ENCODE data around the gene SPNS2.

The SPNS2 gene

DNA sequence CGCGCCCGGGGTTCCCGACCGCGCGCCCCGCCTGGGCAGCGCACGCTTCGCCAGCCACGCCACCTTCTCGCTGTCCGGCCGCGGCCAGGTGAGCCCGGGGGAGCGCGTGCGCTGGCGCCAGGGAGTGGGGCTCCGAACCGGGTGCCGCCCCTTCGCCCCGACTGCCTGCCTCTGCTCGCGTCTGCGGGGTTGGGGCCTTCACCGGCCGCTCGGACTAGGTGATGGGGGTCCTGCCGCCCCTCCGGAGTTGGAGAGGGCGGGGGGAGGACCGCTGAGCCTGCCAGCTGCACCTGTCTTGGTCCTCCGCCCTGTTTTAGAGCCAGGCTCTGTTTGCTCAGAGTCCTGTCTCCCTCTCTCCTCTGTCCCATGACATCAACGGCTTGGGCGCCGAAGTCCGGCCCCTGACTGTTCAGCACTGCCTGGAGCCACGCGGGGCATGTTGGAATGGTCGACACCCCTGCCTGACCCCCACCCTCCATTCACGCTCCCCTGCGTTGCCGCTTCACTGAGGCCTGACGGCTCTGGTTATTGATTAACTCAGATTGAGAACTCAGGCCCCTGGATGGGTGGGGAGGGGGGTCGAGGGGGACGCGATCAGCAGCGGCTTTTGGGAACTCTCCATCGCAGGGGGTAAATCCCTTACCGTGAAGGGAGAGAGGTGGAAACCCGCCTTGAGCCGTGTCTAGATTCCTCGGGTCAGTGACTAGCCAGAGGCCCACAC is 86.4 kb downstream of the SPNS2 start:
- in situ Hi-C loops (cut with MboI; ENCODE audit: low sequenced_read_pairs) = no loop called here
- Histone ChIP-seq H3K4me3 (peak overlapping the region; percentile 11; the same call in 1 of the 2 replicates), H3K9me3 (no peaks in the 10 kb centered on the region), H3K4me1 (no peaks in the 10 kb centered on the region; the same call in 1 of the 2 replicates), H3K27me3 (ENCODE audit: low read depth) (no peaks in the 10 kb centered on the region), H3K36me3 (replicated peaks) (no peaks in the 10 kb centered on the region)
- DNase-seq (ENCODE audit: low spot score in 2 of 2) = no peak

DNA sequence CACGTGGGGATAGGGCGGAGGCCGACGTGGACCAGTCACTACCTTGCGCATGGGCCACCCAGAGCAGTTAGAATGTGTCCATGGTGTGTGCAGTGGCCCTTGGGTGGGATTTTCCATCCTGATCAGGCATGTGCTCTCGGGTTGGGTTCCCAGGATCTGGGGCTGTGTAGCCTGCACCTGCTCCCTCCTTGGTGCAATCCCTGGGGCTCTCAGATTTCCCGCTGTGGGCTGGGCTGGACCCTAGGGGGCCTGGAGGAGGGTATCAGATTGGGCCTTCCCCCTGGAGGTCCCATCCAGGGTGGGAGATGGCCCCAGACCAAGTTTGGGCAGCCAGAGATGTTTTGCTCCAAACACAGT is 86.9 kb downstream of the SPNS2 start:
- no peaks in the 10 kb centered on the region for H3K27me3 ChIP-seq (ENCODE audit: low read depth)
- H3K36me3 ChIP-seq (replicated peaks) = no peaks in the 10 kb centered on the region
- DNase-seq (ENCODE audit: low spot score in 2 of 2) = no peak
- no peak overlapping the region for H3K4me3 ChIP-seq
- H3K4me1 ChIP-seq = no peaks in the 10 kb centered on the region; the same call in 1 of the 2 replicates
- H3K9me3 ChIP-seq = no peaks in the 10 kb centered on the region
- in situ Hi-C loops (cut with MboI; ENCODE audit: low sequenced_read_pairs) = no loop called here

DNA sequence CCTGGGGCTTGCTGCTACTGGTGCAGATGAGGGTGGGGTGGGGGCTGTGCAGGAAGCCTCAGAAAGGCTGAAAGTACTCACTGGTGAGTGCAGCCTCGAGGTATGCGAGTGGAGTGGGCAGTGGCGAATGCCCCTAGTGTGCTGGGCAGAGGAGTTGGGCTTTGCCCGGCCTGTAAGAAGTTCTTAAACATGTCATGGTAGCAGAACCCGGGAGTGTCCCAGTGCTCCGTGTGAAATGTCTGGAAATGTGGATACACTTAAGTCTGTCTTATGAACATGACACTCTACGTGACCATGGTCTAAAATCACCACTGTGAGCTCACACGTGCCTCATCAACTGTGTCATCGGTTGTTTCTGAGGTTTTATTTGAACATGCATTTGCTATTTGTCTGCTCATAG is 87.4 kb downstream of the SPNS2 start:
- Histone ChIP-seq H3K36me3 (replicated peaks) (no peaks in the 10 kb centered on the region), H3K9me3 (no peaks in the 10 kb centered on the region), H3K4me1 (no peaks in the 10 kb centered on the region; the same call in 1 of the 2 replicates), H3K27me3 (ENCODE audit: low read depth) (no peaks in the 10 kb centered on the region), H3K4me3 (no peak overlapping the region)
- in situ Hi-C loops (cut with MboI; ENCODE audit: low sequenced_read_pairs) = no loop called here
- DNase-seq (ENCODE audit: low spot score in 2 of 2) = no peak

DNA sequence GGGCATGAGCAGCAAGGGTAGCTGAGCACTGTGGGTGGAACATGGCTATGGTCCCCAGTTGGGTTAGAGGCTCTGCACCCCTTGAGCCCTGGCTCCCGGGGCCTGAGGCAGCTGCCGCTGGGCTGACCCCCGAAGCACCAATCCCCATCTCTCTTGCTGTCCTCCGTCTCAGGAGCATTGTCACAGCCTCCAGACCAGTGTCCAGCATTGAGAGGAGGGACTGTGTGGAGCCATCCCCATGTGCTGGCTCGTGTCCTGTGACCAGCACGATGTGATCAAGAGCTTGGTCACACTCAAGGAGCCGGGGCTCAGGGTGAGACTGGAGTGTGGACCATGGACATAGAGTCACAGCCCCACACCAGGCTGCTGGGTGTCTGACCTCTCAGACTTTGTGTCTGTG is 88.5 kb downstream of the SPNS2 start:
- Histone ChIP-seq H3K9me3 (no peaks in the 10 kb centered on the region), H3K27me3 (ENCODE audit: low read depth) (no peaks in the 10 kb centered on the region), H3K4me3 (no peak overlapping the region), H3K4me1 (no peaks in the 10 kb centered on the region; the same call in 1 of the 2 replicates), H3K36me3 (replicated peaks) (no peaks in the 10 kb centered on the region)
- in situ Hi-C loops (cut with MboI; ENCODE audit: low sequenced_read_pairs) = no loop called here
- DNase-seq (ENCODE audit: low spot score in 2 of 2) = no peak

DNA sequence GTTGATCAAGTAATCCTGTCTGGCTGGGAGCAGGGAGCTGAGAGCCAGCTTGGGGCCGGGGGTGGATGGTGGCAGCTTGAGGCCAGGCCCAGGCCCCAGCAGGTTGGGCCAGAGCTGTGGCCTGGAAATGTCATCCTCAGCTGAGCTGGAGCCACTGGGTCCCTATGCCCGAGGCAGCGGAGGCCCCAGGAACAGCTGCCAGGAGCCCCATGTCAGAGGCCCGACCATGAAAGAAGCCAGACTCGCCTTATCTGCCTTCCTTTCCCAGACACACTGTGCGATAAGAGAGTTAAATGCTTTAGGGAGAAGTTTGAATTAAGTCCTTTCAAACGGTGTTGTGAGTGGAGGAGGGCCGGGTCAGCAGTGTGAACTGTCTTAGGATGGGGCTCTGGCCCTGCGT is 89.1 kb downstream of the SPNS2 start:
- in situ Hi-C loops (cut with MboI; ENCODE audit: low sequenced_read_pairs) = no loop called here
- Histone ChIP-seq H3K9me3 (no peaks in the 10 kb centered on the region), H3K4me1 (no peaks in the 10 kb centered on the region; the same call in 1 of the 2 replicates), H3K27me3 (ENCODE audit: low read depth) (no peaks in the 10 kb centered on the region), H3K4me3 (no peak overlapping the region), H3K36me3 (replicated peaks) (no peaks in the 10 kb centered on the region)
- DNase-seq (ENCODE audit: low spot score in 2 of 2) = no peak

DNA sequence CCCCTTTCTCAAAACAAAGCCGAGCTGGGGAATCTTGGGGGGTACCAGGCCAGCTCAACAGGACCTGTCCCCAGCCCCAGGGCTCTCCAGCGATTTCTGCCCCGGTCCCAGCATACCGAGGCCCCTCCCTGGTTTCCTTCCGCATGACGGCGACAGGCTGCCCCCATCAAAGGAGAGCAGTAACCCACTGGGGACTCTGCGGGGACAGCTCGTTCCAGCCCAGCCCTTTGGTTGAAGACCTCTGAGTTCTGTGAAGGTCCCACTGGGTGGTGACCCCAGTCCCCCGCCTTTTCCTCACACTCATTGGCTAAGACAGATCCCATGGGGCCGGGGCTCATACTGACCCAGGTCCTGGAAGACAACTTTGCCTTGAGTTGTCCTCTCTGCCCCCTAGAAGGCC is 89.7 kb downstream of the SPNS2 start:
- Histone ChIP-seq H3K4me1 (no peaks in the 10 kb centered on the region; the same call in 1 of the 2 replicates), H3K27me3 (ENCODE audit: low read depth) (no peaks in the 10 kb centered on the region), H3K4me3 (no peak overlapping the region), H3K9me3 (no peaks in the 10 kb centered on the region), H3K36me3 (replicated peaks) (no peaks in the 10 kb centered on the region)
- in situ Hi-C loops (cut with MboI; ENCODE audit: low sequenced_read_pairs) = no loop called here
- DNase-seq (ENCODE audit: low spot score in 2 of 2) = no peak

Measured in HAP-1 (cell line).